Activated B cell treated with CpG ODN at 0.5 μM for 24 hours (primary cell): ENCODE results near the gene OSBPL1A. TPM values are rescaled to one million over a fixed set of nuclear protein-coding genes. Genes with fewer than 3 reads are reported as not detected.

ENCODE experiments used
- ATAC-seq: fragments of 200-7000 bp; cut with Tn5 transposase; one replicate; pipeline ENCODE4 v1.10.0; 2021; ENCODE audit warnings: low read depth, mild to moderate bottlenecking, moderate library complexity
- CTCF ChIA-PET: fragments of 350-600 bp; sonication (Branson Sonifier 250); formaldehyde crosslinking; loops from one replicate; lab custom pipeline; 2021; ENCODE audit warnings: antibody characterized with exemption; lab: Charles Lee
- POLR2A ChIA-PET: fragments of 350-600 bp; sonication (Branson Sonifier 250); formaldehyde crosslinking; loops from one replicate; lab custom pipeline; 2021; ENCODE audit warnings: antibody characterized with exemption; lab: Charles Lee
- DNase-seq: peaks from one replicate; pipeline ENCODE4 v3.0.0; 2022
- H3K27ac Mint-ChIP-seq: one replicate; pipeline ENCODE4 v1.8.0; 2020; ENCODE audit warnings: mixed read lengths
- H3K27me3 Mint-ChIP-seq: one replicate; pipeline ENCODE4 v1.8.0; 2021; ENCODE audit warnings: mixed read lengths
- H3K36me3 Mint-ChIP-seq: one replicate; pipeline ENCODE4 v1.8.0; 2021; ENCODE audit warnings: low read depth, mixed read lengths
- H3K4me1 Mint-ChIP-seq: one replicate; pipeline ENCODE4 v1.8.0; 2021; ENCODE audit warnings: mixed read lengths
- H3K4me3 Mint-ChIP-seq: one replicate; pipeline ENCODE4 v1.8.0; 2020; ENCODE audit warnings: mild to moderate bottlenecking, mixed read lengths
- H3K9me3 Mint-ChIP-seq: one replicate; pipeline ENCODE4 v1.8.0; 2020; ENCODE audit warnings: mixed read lengths
- intact Hi-C: fragments of 100-400 bp; cut with micrococcal nuclease; formaldehyde crosslinking; loops from one replicate; pipeline ENCODE4 v1.15.1; 2024
- total RNA-seq: library from RNA; stranded (reverse); gene quantifications from 2 replicates; pipeline ENCODE4 v1.2.3, GENCODE V29; 2022
- TF ChIP-seq, protein P1 (sequence below): fragments of 200-600 bp; IDR thresholded peaks from one replicate; pipeline ENCODE4 v1.8.0; 2022; ENCODE audit warnings: antibody characterized with exemption, mild to moderate bottlenecking

The OSBPL1A gene
- total RNA-seq, 1 donor from 2014 or later: 0.80 TPM

DNA sequence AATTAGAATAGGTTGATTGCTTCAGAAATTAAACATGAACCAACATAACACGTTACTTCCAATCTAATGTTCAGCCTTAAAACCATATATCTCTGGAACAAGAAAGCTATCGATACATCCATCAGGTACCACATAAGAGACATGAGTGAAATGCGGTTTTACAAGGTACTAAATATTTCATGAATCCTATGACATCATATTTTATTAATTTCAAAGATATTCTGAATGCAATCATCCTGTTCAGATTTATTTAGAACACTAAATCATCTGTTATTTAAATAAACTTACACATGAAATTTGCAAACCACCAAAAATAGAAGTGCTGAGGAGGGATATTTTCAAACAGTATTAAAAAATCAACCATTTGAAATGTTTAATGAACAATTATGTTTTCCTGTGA is 119.0 kb downstream of the OSBPL1A start:
- ATAC-seq (no peak), DNase-seq (no peak)
- TF ChIP-seq, protein P1, sequence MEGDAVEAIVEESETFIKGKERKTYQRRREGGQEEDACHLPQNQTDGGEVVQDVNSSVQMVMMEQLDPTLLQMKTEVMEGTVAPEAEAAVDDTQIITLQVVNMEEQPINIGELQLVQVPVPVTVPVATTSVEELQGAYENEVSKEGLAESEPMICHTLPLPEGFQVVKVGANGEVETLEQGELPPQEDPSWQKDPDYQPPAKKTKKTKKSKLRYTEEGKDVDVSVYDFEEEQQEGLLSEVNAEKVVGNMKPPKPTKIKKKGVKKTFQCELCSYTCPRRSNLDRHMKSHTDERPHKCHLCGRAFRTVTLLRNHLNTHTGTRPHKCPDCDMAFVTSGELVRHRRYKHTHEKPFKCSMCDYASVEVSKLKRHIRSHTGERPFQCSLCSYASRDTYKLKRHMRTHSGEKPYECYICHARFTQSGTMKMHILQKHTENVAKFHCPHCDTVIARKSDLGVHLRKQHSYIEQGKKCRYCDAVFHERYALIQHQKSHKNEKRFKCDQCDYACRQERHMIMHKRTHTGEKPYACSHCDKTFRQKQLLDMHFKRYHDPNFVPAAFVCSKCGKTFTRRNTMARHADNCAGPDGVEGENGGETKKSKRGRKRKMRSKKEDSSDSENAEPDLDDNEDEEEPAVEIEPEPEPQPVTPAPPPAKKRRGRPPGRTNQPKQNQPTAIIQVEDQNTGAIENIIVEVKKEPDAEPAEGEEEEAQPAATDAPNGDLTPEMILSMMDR: no peak
- Mint-ChIP-seq H3K36me3 (no peaks in the 10 kb centered on the region), H3K4me3 (no peak overlapping the region), H3K4me1 (no peaks in the 10 kb centered on the region), H3K9me3 (no peaks in the 10 kb centered on the region), H3K27me3 (peaks cover 10% of the 10 kb centered on the region), H3K27ac (no peak overlapping the region)
- CTCF ChIA-PET: no interaction called here
- intact Hi-C loops: no loop called here
- POLR2A ChIA-PET: no interaction called here

DNA sequence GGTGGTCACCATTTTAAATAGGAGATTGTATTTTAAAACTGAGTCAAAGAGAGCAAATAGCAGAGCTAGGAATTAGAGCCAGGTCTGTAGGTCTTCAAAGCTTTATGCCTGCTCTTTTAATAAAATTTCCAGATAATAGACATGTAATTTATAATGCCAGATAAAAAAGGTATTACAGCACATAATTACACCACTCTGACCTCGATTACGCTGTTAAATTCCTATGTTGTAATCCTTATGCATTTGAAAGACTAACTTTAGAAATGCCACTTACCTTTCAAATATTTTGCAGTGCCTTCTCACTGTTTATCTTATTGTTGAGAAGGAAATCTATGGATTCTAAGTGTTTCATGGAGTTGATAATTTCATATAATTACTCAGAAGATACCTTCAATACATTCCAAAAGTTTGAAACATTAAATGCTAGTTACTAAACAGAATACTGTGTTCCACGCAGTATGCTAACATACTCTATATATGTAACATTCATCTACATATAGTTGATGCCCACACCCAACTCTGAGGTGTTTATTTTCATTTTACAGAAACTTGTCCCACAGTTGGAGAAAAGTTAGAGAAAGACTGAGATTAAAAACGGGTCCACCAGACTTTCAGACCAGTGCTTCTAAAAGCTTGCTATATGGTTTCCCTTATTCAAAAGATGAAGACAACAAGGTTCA is 120.0 kb downstream of the OSBPL1A start:
- Mint-ChIP-seq H3K36me3 (no peaks in the 10 kb centered on the region), H3K9me3 (no peaks in the 10 kb centered on the region), H3K27me3 (peaks cover 15% of the 10 kb centered on the region), H3K4me1 (no peaks in the 10 kb centered on the region), H3K27ac (no peak overlapping the region), H3K4me3 (no peak overlapping the region)
- no peak for DNase-seq
- intact Hi-C loops: no loop called here
- ChIA-PET POLR2A (no interaction called here), CTCF (no interaction called here)
- no peak for ATAC-seq
- TF ChIP-seq, protein P1: no peak

DNA sequence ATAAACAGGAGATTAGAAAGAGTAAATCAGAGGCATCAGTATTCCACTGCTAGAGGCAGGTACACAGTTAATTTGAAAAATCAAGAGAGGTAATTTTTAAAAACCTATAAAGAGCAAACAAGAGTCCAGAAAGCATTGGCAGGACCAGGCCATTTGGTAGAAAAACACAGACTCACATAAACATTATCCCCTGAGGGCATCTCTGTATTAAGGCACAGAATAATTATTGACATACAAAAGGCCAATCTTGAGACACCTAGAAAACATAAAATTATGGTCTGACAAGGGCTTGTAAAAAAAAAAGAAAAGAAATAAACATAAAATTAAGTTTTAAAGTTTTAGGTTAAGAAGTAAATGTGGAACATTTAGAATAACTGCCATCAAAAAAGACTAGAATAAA is 120.6 kb downstream of the OSBPL1A start:
- intact Hi-C loops: no loop called here
- H3K27me3 Mint-ChIP-seq: peaks cover 18% of the 10 kb centered on the region
- no peak for ATAC-seq

DNA sequence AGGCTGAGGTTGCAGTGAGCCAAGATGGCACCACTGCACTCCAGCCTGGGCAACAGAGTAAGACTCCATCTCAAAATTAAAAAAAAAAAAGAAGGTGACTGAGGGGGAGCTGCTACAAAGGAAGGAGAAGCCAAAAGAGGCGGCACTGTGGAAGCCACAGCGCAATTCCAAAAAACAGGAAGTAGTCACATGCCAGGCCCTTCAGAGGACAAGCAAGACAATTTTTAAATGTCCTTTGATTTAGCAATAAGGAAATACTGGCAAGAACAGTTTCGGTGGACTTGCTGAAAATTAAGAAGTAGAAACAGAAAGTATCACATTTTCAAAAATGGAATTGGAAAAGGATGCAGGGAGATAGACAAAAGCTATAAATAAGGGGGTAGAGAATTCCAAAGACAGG is 122.8 kb downstream of the OSBPL1A start:
- Mint-ChIP-seq H3K36me3 (no peaks in the 10 kb centered on the region), H3K4me1 (peaks cover 11% of the 10 kb centered on the region), H3K27me3 (peaks cover 32% of the 10 kb centered on the region), H3K27ac (no peak overlapping the region), H3K9me3 (no peaks in the 10 kb centered on the region), H3K4me3 (no peak overlapping the region)
- ChIA-PET CTCF (no interaction called here), POLR2A (no interaction called here)
- DNase-seq (no peak), ATAC-seq (no peak)
- TF ChIP-seq, protein P1: no peak
- intact Hi-C loops: no loop called here

More for the DNA sequence above, 120.6 kb downstream of the OSBPL1A start:
- Mint-ChIP-seq H3K36me3 (no peaks in the 10 kb centered on the region), H3K27ac (no peak overlapping the region), H3K4me3 (no peak overlapping the region), H3K9me3 (no peaks in the 10 kb centered on the region), H3K4me1 (peaks cover 3% of the 10 kb centered on the region)
- CTCF ChIA-PET: no interaction called here
- POLR2A ChIA-PET: no interaction called here
- DNase-seq: no peak
- TF ChIP-seq, protein P1: no peak

DNA sequence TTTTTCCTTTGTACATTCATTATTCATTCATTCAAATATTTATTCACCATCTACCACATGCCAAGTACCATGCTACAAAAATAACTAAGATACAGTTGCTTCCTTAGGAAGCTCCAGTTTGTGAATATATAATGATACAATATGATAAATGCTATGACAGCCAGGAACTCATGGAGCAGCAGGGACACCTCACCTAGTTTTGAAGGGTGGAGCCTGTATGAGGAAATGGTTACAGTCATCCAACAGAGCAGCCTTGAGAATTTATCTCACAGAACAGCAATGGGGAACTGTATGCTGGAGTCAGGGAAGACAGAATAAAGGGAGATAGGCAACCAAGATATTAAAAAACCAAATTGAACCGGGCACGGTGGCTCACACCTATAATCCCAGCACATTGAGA is 124.0 kb downstream of the OSBPL1A start:
- ChIA-PET CTCF (no interaction called here), POLR2A (no interaction called here)
- TF ChIP-seq, protein P1: no peak
- intact Hi-C loops: no loop called here
- Mint-ChIP-seq H3K4me3 (no peak overlapping the region), H3K9me3 (no peaks in the 10 kb centered on the region), H3K36me3 (no peaks in the 10 kb centered on the region), H3K4me1 (peaks cover 11% of the 10 kb centered on the region), H3K27ac (no peak overlapping the region), H3K27me3 (peaks cover 37% of the 10 kb centered on the region)
- no peak for DNase-seq
- ATAC-seq: no peak
